ENCODE data around the gene ARHGAP27. TPM values are rescaled to one million over a fixed set of nuclear protein-coding genes. Genes with fewer than 3 reads are reported as not detected.

ARHGAP27 gene
- total and polyA plus RNA-seq, 2 of the 13 experiments (the other 11 are each of a cell fraction or from before 2014, with no cell fraction given): 15.5 to 18.9 TPM

DNA sequence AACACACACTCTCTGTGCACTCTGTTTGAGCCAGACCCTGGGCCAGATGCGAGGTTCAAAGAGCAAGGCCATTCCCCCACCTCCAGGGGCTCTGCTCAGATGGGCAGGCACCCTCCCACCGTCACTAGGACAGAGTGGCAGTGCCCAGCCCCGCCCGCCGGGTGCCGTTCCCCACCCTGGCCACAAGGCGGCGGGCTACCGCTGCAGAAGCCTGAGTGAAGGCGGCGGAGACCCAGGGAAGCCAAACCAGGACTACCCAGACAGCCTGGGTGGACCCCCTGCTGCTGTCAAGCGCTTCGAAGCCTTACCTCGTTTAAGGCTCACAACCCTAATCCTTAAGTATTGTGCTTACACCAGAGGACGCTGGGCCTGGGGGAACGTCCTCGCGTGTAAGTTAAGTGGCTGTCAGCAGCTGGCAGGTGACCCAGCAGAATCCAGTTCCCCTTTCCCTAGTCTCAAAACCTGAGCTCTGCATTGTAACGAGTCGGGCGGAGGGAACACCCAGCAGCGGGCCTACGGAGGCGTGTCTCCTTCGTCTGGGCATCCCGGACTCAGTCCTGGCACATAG, 4.5 kb downstream of the ARHGAP27 start (continued):
- no peak for TF ChIP-seq KDM5A (IDR thresholded peaks at IDR 0.05; ENCODE audit: borderline replicate concordance, low read length)
- no peak for TF ChIP-seq ZNF101 (CRISPR knock-in tag; IDR thresholded peaks at IDR 0.05; ENCODE audit: borderline replicate concordance, low read depth)
- TF ChIP-seq FLYWCH1 (CRISPR knock-in tag; IDR thresholded peaks at IDR 0.05): no peak
- no peak for TF ChIP-seq ZNF703 (CRISPR knock-in tag; IDR thresholded peaks at IDR 0.05; ENCODE audit: borderline replicate concordance)
- no peak for TF ChIP-seq AFF4 (CRISPR knock-in tag; IDR thresholded peaks at IDR 0.05)
- no peak for TF ChIP-seq ZNF562 (CRISPR knock-in tag; IDR thresholded peaks at IDR 0.05; ENCODE audit: borderline replicate concordance)
- no peak for TF ChIP-seq TAF15 (IDR thresholded peaks at IDR 0.05; ENCODE audit: low read depth, low read length, poor library complexity, severe bottlenecking)
- TF ChIP-seq ZNF276 (CRISPR knock-in tag; IDR thresholded peaks at IDR 0.05; ENCODE audit: low read depth): no peak
- no peak for TF ChIP-seq ZNF570 (CRISPR knock-in tag; IDR thresholded peaks at IDR 0.05; ENCODE audit: borderline replicate concordance)
- no peak for TF ChIP-seq ZBTB8A (CRISPR knock-in tag; IDR thresholded peaks at IDR 0.05; ENCODE audit: borderline replicate concordance, low read depth)
- TF ChIP-seq ZNF501 (CRISPR knock-in tag; IDR thresholded peaks at IDR 0.05): peak; percentile 66; the same call in 1 of the 2 replicates
- no peak for TF ChIP-seq KLF9 (CRISPR knock-in tag; IDR thresholded peaks at IDR 0.05; ENCODE audit: low read depth)
- TF ChIP-seq ZNF24 (IDR thresholded peaks at IDR 0.05): no peak
- TF ChIP-seq ZNF564 (CRISPR knock-in tag; IDR thresholded peaks at IDR 0.05): peak; percentile 57; the same call in 1 of the 2 replicates
- peak; percentile 74 for TF ChIP-seq SALL1 (CRISPR knock-in tag; IDR thresholded peaks at IDR 0.05)
- no peak for TF ChIP-seq CHCHD3 (CRISPR knock-in tag; IDR thresholded peaks at IDR 0.05)
- TF ChIP-seq ZNF430 (CRISPR knock-in tag; IDR thresholded peaks at IDR 0.05): peak; percentile 80
- TF ChIP-seq, protein P1, sequence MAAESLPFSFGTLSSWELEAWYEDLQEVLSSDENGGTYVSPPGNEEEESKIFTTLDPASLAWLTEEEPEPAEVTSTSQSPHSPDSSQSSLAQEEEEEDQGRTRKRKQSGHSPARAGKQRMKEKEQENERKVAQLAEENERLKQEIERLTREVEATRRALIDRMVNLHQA (CRISPR knock-in tag; IDR thresholded peaks at IDR 0.05): no peak
- TF ChIP-seq NR1H2 (CRISPR knock-in tag; IDR thresholded peaks at IDR 0.05; ENCODE audit: borderline replicate concordance, low read depth): no peak
- no peak for TF ChIP-seq ATM (IDR thresholded peaks at IDR 0.05; ENCODE audit: borderline replicate concordance)
- TF ChIP-seq MIER2 (CRISPR knock-in tag; IDR thresholded peaks at IDR 0.05): peak; percentile 50; the same call in 1 of the 2 replicates
- TF ChIP-seq, protein P2, sequence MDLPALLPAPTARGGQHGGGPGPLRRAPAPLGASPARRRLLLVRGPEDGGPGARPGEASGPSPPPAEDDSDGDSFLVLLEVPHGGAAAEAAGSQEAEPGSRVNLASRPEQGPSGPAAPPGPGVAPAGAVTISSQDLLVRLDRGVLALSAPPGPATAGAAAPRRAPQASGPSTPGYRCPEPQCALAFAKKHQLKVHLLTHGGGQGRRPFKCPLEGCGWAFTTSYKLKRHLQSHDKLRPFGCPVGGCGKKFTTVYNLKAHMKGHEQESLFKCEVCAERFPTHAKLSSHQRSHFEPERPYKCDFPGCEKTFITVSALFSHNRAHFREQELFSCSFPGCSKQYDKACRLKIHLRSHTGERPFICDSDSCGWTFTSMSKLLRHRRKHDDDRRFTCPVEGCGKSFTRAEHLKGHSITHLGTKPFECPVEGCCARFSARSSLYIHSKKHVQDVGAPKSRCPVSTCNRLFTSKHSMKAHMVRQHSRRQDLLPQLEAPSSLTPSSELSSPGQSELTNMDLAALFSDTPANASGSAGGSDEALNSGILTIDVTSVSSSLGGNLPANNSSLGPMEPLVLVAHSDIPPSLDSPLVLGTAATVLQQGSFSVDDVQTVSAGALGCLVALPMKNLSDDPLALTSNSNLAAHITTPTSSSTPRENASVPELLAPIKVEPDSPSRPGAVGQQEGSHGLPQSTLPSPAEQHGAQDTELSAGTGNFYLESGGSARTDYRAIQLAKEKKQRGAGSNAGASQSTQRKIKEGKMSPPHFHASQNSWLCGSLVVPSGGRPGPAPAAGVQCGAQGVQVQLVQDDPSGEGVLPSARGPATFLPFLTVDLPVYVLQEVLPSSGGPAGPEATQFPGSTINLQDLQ (CRISPR knock-in tag; IDR thresholded peaks at IDR 0.05): no peak

Data from HepG2 (cell line).